NCI-H2029 (cell line): ENCODE results near the gene STRIP2.
A peak's percentile ranks its signal among the peaks of the same experiment; 100 is the strongest.
"Not testable (repeated sequence)": the region's sequence is repeated elsewhere in the genome, so short reads cannot be mapped to it uniquely, and the experiment has no call there.

Experiments
- DNase-seq: peaks from one replicate; lab custom pipeline; 2025; lab: John Stamatoyannopoulos, UW

Gene STRIP2

GRCh38 chr7:129494041-129494440 is 59.8 kb downstream of the STRIP2 start:
- no peak for DNase-seq

DNA sequence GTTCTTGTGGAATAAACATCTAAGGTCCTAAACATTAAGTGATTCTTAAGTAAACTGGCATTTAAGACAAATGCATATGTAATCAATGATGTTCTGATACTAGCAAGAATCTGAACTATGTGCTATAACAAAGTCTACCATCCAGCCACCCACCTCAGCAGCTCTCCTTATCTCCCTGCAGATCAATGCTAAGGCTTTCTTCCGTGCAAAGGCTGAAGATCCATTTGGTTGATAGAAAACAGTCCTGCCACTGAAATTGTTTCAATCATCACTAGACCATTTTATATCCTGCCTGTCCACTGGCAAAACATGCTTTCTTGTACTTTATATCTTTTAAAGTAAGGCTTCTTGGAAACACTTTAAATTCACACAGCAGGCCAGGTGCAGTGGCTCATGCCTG is 61.8 kb downstream of the STRIP2 start:
- DNase-seq, result no peak

DNA sequence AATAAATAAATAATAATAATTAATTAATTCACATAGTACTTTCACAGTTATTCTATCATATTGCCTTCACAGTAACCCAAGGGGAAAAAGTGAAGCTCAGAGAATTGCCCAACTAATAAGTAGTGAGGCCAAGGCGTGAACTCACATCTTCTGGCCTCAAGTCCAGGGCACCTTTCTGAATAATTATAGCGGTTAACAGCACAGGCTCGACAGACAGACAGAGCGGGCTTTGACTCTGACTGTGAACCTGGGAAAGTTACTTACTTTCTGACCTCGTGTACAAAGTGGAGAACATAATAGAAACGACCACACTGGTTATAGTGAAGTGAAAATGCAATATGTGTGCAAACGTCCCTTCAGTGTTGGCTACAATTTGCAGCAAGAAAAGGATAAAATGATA is 62.4 kb downstream of the STRIP2 start:
- DNase-seq, result no peak

DNA sequence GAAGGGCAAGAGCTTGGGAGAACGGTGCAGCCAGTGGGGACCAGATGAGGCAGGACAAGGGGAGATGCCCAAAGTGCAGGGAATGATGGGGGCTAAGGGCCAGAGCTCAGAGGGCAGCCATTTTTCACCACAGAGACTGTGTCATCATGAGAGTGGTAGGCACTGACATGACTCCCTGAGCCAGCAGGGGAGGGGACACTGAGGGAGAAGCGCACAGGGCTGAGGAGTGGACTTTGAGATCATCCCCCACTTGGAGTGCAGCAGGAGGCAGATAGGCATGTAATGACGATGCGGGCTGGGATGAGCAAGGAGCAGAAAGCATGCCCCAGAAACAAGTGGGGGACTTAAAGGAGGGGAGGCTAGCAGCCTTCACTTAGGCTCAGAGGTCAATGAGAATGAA is 62.9 kb downstream of the STRIP2 start:
- DNase-seq, result no peak

- no peak for DNase-seq
Measured at GRCh38 chr7:129498021-129498420, 63.8 kb downstream of the STRIP2 start.

DNA sequence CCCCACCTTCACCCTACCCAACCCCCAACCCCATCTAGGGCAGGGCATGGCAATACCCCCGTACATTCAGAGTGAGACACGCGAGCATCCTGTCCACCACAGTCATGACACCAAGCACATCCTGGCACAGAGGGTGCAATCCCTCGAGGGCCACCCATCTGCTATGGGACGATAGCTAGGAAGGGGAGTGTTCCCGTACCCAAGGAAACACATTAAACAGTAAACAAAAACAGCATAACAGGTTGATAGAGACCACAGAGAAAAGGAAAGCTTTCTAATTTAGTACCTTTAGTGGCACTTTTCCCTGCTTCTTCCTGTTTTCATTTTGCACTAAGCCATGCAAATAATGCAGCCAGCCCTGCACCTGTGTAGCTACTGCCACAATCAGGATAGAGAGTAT is 65.8 kb downstream of the STRIP2 start:
- no peak for DNase-seq

GRCh38 chr7:129501760-129502707 is 67.8 kb downstream of the STRIP2 start, which contains the start of gene SMKR1:
SMKR1 (plus strand) TSS chr7:129502531; CDS start chr7:129502825, 294 bp downstream.
- peak; percentile 73 for DNase-seq

DNA sequence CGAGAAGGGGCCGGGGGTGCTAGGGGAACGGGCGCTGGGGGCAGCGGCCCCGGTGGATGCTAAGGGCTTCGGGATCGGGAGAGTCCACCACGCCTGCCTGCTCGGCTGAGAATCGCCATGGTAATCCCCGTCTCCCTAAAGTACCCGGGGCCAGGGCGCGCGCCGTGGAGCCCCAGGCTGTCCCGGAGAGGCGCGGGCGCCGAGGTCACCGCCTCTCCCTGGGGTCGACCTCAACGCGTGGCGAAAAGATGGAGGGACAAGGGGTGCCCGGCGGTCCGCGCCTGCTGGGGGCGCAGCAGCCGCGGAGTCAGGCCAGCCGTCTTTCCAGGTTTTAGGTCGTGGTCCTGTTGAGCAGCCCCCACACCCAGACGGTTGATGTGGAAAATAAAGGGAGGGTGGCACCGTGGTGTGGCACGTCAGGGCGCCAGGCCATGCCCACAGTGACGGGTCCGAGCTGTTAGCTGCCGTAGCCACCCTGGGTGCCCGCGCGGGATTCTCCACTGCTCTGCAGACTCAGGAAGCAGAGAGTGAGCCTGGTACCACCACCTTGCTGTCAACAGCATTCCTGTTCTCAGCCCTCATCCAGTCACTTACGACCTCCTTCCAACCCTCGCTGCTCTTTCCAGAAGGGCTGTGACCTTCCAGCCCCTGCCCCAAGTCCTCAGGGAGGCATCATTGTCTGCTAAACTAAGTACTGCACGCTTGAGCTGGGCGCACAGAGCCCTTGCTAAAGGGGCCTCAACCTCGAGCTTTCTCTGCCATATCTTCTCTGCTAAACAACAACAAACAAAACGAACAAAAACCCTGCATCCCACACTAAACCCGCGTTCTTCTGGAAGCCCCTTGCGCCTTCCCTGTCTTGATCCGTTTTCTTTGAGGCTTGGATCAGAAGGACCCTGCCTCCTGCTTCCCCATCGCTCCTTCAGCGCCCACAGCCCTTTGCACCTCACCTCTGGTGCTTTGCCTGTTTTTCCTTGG is 68.8 kb downstream of the STRIP2 start:
- DNase-seq, result no peak

- no peak for DNase-seq
Measured at GRCh38 chr7:129503725-129504124, 69.5 kb downstream of the STRIP2 start.

GRCh38 chr7:129512192-129512591 is 78.0 kb downstream of the STRIP2 start:
- no peak for DNase-seq

DNA sequence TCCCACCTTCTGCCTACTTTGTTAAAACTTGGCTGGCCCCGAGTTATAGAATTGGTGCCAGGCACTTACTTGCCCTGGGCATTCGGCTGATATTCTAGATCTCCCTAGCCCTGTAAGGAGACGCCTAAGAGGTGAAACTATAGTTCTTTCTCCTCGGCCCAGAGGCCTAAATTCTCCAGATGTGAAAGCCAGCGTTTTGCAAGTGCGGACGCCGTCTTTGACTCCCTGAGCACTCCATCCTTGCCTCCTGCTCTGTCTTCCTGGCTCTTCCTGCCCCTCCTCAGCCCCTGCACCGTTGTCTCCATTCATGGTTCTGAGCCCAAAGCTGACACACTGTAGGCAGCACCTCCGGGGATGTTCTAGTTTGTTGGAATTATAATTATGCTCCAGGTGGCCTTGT is 79.3 kb downstream of the STRIP2 start:
- no peak for DNase-seq

DNA sequence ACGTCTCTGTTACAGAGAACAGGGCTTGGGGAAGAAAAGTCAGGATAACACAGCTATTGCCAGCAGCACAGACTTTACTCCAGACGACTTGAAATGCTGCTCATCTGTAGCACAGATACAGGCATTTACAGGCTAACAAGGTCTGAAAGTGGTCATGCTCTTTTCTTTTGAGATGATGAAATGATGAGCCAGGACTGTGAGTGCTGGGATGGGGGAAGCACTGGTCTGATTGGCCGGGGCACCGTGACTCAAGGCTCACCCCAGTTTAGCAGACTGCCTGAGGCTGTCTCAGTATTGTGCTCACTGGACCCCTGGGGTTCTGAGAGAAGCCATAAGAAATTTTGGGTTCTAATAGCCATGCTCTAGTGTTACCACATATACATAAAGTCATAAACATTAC is 80.5 kb downstream of the STRIP2 start:
- DNase-seq, result no peak

DNA sequence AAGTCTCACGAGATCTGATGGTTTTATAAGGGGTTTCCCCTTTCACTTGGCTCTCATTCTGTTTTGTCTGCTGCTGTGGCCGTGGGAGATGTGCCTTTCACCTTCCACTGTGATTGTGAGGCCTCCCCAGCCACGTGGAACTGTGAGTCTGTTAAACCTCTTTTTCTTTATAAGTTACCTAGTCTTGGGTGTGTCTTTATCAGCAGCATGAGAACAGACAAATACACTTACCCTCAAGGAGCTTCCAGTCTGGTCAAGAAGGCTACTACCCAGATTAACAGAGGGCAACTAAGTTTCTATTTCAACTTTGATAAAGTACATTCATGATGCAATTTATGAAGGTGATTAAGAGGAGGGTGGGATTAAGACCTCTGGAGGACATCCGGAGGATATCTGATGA is 81.1 kb downstream of the STRIP2 start:
- DNase-seq, result no peak

GRCh38 chr7:129517931-129518330 is 83.7 kb downstream of the STRIP2 start:
- no peak for DNase-seq

GRCh38 chr7:129519464-129519863 is 85.2 kb downstream of the STRIP2 start:
- DNase-seq, result no peak

DNA sequence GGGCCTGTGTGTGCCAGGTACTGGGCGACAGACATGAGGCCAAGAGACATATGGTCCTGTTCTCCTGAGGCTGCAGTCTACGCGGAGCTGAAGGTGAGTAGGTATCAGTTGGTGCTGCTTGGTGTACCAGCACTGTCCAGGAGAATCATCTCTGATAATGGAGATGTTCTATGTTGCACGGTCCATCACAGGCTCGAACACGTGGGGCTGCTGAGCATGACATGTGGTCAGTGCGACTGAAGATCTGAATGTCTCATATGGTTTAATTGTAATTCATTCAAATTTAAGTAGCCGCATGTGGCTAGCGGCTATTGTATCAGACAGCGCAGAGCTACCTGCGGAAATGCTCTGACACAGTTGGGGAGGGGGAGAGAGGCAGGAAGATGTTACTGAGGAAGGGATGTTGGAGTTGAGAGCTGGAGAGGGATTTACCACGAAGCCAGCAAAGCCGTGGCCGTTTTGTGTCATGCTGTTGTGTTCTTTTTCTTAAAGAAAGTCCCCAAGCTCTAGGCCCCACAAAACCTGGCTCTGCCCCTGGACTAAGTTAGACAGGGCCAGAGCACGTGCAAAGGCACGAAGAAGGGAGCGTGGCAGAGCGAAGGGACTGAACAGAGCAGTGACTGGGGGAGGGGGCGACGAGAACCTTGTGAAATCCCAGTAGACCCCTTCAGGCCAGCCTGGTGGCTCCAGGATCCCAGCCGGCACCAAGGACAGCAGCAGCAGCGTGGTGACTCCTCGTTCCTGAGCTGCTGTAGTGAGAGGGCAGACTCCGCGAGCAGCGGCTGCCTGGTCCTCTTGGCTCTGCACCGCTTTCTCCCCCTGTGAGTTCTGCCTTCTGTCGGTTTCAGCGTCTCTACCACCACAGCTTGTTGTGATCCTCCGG is 88.1 kb downstream of the STRIP2 start:
- no peak for DNase-seq

DNA sequence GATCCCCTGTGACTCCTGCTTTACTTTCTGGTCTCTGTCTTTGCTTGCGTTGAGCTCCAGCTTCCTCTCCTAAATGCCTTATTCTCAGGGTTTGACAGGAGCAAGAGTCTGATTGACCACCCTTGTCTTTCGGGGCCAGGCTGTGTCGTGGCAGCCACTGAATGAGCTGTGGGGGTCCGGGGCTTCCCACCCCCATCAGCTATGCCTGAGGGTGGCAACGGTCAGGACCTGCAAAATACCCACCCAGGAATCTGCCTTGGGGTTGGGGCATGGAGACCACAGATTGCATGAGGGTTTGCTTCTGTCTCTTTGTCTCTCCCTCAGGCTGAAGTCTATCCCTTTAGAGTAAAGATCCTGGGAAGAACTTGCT is 88.7 kb downstream of the STRIP2 start:
- no peak for DNase-seq

DNA sequence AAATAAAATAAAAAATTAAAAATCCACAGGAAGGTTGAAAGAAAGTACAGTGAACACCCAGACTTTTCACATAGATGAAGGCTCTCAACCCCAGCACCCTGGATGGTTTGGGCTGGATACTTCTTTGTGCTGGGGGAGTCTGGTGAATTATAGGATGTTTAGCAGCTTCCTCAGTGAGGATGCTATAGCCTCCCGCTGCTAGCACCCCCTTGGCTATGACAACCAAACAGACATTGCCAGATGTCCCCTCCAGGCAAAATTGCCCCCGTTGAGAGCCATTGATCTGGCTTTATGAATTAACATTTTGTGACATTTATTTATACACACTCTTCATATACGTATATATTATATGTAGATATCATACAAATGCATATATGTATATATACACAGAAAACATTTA is 89.7 kb downstream of the STRIP2 start:
- no peak for DNase-seq

- not testable (repeated sequence) for DNase-seq
Measured at GRCh38 chr7:129524405-129524804, 90.2 kb downstream of the STRIP2 start.

DNA sequence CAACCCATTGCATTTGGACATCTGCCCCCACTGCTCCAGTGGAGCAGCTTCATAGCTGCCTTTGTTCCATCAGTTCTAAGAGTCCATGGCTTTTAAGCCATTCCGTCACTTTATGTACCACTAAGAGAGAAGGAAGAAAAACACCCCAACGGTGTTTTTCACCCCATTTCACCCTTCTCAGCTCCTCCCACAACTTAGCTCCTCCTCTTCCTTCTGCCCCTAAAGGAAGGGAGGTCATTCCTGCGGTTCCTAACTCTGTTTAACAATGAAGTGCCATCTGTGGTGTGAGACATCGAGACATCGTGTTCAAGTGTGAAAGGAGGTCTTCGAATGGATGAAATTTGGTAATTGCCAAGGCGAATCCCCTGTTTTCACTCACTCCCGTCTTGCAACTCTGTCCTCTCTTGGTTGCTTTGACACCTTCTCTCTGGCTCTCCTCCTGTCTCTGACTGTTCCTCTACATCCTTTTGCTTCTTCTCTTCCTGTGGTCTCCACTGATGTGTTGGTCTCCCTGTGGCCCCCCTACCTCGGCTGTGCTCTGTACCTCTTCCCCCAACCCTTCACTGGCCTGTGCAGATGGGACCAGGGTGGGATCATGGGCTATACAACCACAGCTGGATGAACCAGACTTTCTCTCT is 91.1 kb downstream of the STRIP2 start:
- no peak for DNase-seq

GRCh38 chr7:129529643-129530042 is 95.4 kb downstream of the STRIP2 start:
- DNase-seq, result no peak
